Measurements from ENCODE around the gene POC1A. TPM values are rescaled to one million over a fixed set of nuclear protein-coding genes. Genes with fewer than 3 reads are reported as not detected.
A peak's percentile ranks its signal among the peaks of the same experiment; 100 is the strongest.

POC1A gene
- total RNA-seq, 1 experiment from 2014 or later: 25.7 TPM

DNA sequence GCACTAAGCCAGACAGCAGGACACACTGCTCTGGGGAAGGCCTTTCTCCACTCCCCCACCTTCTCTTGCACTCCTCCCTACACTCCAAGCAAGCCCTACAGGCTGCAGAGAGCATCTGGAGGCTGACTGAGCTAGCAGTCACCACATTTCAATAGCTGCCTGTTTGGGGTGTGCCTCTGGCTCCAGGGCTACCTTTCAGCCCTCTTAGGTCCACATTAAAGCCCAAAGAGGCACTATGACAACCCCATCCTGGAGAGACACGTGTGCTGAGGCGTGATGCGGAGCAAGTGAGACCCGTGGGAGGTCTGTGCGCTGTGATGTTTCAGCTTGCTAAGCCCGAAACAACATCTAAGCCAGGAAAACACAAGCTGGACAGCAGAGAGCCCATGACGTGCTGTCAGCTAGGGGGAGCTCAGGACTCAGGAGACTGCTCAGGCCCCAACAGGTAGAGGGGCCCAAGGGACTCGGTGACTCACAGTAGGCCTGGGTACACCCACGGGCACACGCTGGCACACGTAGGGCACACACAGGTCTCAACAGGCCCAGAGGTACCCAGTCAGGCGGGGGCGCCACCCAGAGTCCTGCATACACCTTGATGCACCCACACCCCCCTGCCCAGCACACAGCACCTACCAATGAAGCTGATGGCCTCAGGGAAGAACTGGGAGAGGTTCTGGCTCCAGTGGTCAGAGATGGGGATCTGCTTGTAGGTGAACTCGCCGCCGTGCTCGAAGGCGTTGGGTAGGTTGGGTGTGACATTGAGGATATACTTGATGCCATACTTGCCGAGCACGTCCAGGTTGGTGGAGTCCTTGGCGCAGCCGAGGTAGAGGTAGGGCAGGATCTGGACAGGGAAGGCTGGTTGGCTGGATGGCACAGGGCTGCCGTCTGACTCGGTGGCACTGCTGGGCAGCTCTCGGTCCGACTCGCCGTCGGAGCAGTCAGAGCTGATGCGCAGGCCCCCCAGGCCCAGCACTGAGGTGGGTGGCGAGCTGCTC lies 100.6 kb downstream of the POC1A start:
- POLR2A ChIA-PET: interaction anchor here (0.6 kb wide), 1 partner anchor 59 kb away, joined by 4 read pairs; no protein-coding TSS in a partner anchor
- ATAC-seq (no peak), DNase-seq (ENCODE audit: low read depth, low spot score) (no peak)
- intact Hi-C loops (cut with micrococcal nuclease; ENCODE audit: unreplicated experiment): loop anchor here (10.0 kb wide), 2 partner anchors 49 to 71 kb away; no protein-coding TSS in a partner anchor
- TF ChIP-seq TCF7L2 (IDR thresholded peaks at IDR 0.05; ENCODE audit: low read depth, low read length) (no peak), CTCF (IDR thresholded peaks at IDR 0.05) (peak; percentile 70), POLR2AphosphoS5 (IDR thresholded peaks at IDR 0.05; ENCODE audit: low read depth, low read length) (no peak), REST (IDR thresholded peaks at IDR 0.05; ENCODE audit: insufficient read depth in 1 of 2, low read depth in 2 of 2, low read length in 1 of 2) (peak in 1 of 2 experiments; percentile 69; a peak in 2 of 4 replicates), SIN3A (IDR thresholded peaks at IDR 0.05; ENCODE audit: borderline replicate concordance, insufficient read depth, low read depth, low read length) (no peak)
- no TSS peak for BruUV-seq (replicated peaks)
- CTCF ChIA-PET: interaction anchor here (0.6 to 2.0 kb wide), 4 partner anchors 49 to 166 kb away, joined by 3 to 7 read pairs (median 6); no protein-coding TSS in a partner anchor
- H3K9me3 ChIP-seq (ENCODE audit: control insufficient read depth, insufficient read depth, low read depth, low read length): no peaks in the 10 kb centered on the region
- H3K36me3 ChIP-seq (ENCODE audit: control insufficient read depth, insufficient read depth, low read length): no peaks in the 10 kb centered on the region; the same call in 1 of the 2 replicates
- H3K4me1 ChIP-seq (ENCODE audit: control insufficient read depth, insufficient read depth, low read length): peaks cover 11% of the 10 kb centered on the region
- no peak overlapping the region for H3K27ac ChIP-seq (ENCODE audit: low read length)
- in situ Hi-C loops (cut with HindIII; ENCODE audit: low pct_unique_long_range_greater_than_20kb, low sequenced_read_pairs): no loop called here
- no peak overlapping the region; a peak in 1 of 4 replicates for H3K4me3 ChIP-seq (ENCODE audit: low read depth in 2 of 2, low read length in 2 of 2)
- no peaks in the 10 kb centered on the region for H3K27me3 ChIP-seq (ENCODE audit: control insufficient read depth, insufficient read depth, low read length)

GRCh38 chr3:52052831-52053306 lies 101.4 kb downstream of the POC1A start:
- Histone ChIP-seq H3K4me3 (ENCODE audit: low read depth in 2 of 2, low read length in 2 of 2) (peak overlapping the region in 1 of 2 experiments; percentile 9; a peak in 1 of 4 replicates), H3K27ac (ENCODE audit: low read length) (peak overlapping the region; percentile 29; the same call in 1 of the 2 replicates), H3K27me3 (ENCODE audit: control insufficient read depth, insufficient read depth, low read length) (no peaks in the 10 kb centered on the region), H3K9me3 (ENCODE audit: control insufficient read depth, insufficient read depth, low read depth, low read length) (no peaks in the 10 kb centered on the region), H3K4me1 (ENCODE audit: control insufficient read depth, insufficient read depth, low read length) (peaks cover 12% of the 10 kb centered on the region), H3K36me3 (ENCODE audit: control insufficient read depth, insufficient read depth, low read length) (no peaks in the 10 kb centered on the region; the same call in 1 of the 2 replicates)
- no TSS peak for BruUV-seq (replicated peaks)
- no peak for ATAC-seq
- intact Hi-C loops (cut with micrococcal nuclease; ENCODE audit: unreplicated experiment) (loop anchor here (10.0 kb wide), 2 partner anchors 48 to 72 kb away; no protein-coding TSS in a partner anchor), in situ Hi-C loops (cut with HindIII; ENCODE audit: low pct_unique_long_range_greater_than_20kb, low sequenced_read_pairs) (no loop called here)
- no peak for TF ChIP-seq CTCF (IDR thresholded peaks at IDR 0.05)
- no peak for TF ChIP-seq REST (IDR thresholded peaks at IDR 0.05; ENCODE audit: insufficient read depth in 1 of 2, low read depth in 2 of 2, low read length in 1 of 2)
- no peak for TF ChIP-seq TCF7L2 (IDR thresholded peaks at IDR 0.05; ENCODE audit: low read depth, low read length)
- TF ChIP-seq SIN3A (IDR thresholded peaks at IDR 0.05; ENCODE audit: borderline replicate concordance, insufficient read depth, low read depth, low read length): no peak
- no peak for TF ChIP-seq POLR2AphosphoS5 (IDR thresholded peaks at IDR 0.05; ENCODE audit: low read depth, low read length)
- ChIA-PET POLR2A (interaction anchor here (0.6 kb wide), 1 partner anchor 59 kb away, joined by 4 read pairs; no protein-coding TSS in a partner anchor), CTCF (interaction anchor here (0.6 to 2.0 kb wide), 3 partner anchors 49 to 167 kb away, joined by 6 to 7 read pairs (median 6); no protein-coding TSS in a partner anchor)
- no peak for DNase-seq (ENCODE audit: low read depth, low spot score)

Data from Panc1 (cell line).